Measurements from ENCODE around the gene PPP2R5C.

PPP2R5C gene

GRCh38 chr14:101975231-101975630 is 213.7 kb downstream of the PPP2R5C start:
- H3K36me3 ChIP-seq (ENCODE audit: insufficient read depth, low read length) = peaks cover 48% of the 10 kb centered on the region
- no peak overlapping the region for H3K9ac ChIP-seq (ENCODE audit: insufficient read length)
- no peak for DNase-seq (ENCODE audit: low read depth, low spot score)
- no peak overlapping the region for H3K4me3 ChIP-seq
- no peaks in the 10 kb centered on the region for H3K9me3 ChIP-seq (ENCODE audit: low read depth, low read length)
- H3K27ac ChIP-seq = no peak overlapping the region
- no peak for TF ChIP-seq EZH2 (IDR thresholded peaks at IDR 0.05)
- no peak for TF ChIP-seq FOXP2 (optimal IDR thresholded peaks at IDR 0.05; ENCODE audit: control extremely low read depth, extremely low read length, insufficient read depth)
- no peak for TF ChIP-seq POLR2AphosphoS5 (IDR thresholded peaks at IDR 0.05; ENCODE audit: borderline replicate concordance, low read depth, low read length)

Data from SK-N-MC (cell line).